GM13976 (cell line): ENCODE data around the gene ELMO1.

Experiments
- DNase-seq: peaks from one replicate; pipeline ENCODE4 v3.0.0; 2012; ENCODE audit warnings: low spot score
- in situ Hi-C: fragments of 300-500 bp; cut with MboI; formaldehyde crosslinking; loops from one replicate; pipeline ENCODE4 v1.12.0; 2022; ENCODE audit warnings: low sequenced_read_pairs, mixed read lengths, inconsistent platforms; ENCODE audit not compliant: unreplicated experiment
- TF ChIP-seq, protein P1 (sequence below): IDR thresholded peaks from 2 replicates; pipeline ENCODE4 v1.5.1; 2012; ENCODE audit warnings: borderline replicate concordance, mild to moderate bottlenecking; ENCODE audit not compliant: insufficient read depth; ENCODE audit errors: extremely low read depth, missing control alignments, control extremely low read depth

ELMO1 gene

DNA sequence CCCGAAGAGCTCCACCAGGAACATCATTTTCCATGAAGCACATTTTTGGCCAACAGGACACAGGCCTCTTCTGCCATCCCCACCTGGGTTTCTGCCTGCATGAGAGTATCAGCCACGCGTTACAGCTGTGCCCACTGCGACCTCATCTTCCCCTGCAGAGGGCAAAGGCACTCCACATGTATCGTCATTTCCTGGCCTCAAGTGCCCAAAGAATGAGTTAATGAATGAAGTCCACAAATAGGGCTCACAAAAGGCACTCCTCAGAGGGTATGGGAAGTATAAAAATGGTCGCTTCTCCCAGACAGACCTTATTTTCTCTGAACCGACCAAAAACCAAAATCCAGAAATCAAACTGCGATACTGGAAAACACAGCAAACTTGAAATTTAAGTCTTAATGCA, 18.5 kb downstream of the ELMO1 start:
- TF ChIP-seq, protein P1, sequence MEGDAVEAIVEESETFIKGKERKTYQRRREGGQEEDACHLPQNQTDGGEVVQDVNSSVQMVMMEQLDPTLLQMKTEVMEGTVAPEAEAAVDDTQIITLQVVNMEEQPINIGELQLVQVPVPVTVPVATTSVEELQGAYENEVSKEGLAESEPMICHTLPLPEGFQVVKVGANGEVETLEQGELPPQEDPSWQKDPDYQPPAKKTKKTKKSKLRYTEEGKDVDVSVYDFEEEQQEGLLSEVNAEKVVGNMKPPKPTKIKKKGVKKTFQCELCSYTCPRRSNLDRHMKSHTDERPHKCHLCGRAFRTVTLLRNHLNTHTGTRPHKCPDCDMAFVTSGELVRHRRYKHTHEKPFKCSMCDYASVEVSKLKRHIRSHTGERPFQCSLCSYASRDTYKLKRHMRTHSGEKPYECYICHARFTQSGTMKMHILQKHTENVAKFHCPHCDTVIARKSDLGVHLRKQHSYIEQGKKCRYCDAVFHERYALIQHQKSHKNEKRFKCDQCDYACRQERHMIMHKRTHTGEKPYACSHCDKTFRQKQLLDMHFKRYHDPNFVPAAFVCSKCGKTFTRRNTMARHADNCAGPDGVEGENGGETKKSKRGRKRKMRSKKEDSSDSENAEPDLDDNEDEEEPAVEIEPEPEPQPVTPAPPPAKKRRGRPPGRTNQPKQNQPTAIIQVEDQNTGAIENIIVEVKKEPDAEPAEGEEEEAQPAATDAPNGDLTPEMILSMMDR, result no peak
- DNase-seq, result no peak
- in situ Hi-C loops, result no loop called here

DNA sequence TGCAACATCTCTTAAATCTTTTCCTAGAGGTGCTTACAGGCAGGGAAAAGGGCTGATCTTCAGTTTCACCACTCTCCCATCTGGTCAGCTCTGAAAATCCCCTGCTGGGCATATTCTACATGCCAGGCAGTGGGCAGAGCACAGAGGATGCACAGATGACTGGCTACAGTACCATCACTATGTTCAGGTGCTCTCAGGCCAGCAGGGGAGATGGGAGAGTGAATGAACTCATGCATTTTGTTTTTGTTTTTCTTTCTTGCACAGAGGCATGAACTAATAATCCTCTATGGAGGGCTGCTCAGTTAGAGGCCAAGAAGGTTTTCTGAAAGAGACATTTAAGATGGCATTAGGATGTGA, 19.3 kb downstream of the ELMO1 start:
- in situ Hi-C loops, result no loop called here

DNA sequence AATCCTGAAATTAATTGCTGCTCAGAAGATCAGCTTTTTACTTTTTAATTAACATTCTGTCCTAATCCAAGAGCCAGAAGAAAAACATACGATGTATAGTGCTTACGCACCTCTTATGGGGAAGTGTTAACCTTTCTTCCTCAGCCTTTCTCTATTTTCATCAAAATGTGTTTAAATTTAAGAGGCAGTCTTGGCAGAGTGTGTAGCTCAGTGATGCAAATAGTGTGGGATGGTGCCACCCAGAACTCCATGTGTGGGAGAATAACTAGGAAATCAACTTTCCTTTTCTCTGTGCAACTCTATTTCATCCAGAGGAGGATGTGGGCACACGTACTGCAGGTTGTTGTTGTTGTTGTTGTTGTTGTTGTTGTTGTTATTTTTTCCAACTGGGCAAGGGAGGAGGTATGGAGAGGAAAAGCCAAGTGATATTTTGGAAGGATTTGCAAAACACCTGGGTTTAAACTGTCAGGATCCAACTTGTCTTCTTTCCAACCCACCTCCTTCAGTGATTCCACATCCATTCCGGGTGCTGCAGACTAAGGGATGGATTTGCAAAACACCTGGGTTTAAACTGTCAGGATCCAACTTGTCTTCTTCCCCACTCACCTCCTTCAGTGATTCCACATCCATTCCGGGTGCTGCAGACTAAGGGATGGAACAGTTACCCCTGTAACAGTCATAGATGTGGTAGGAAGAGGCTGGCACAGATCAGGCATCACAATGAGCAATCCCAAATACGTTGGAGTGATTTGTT, 19.8 kb downstream of the ELMO1 start:
- in situ Hi-C loops, result no loop called here
- no peak for DNase-seq
- TF ChIP-seq, protein P1, result no peak

More for the DNA sequence above, 19.3 kb downstream of the ELMO1 start:
- TF ChIP-seq, protein P1, result no peak
- DNase-seq, result no peak

DNA sequence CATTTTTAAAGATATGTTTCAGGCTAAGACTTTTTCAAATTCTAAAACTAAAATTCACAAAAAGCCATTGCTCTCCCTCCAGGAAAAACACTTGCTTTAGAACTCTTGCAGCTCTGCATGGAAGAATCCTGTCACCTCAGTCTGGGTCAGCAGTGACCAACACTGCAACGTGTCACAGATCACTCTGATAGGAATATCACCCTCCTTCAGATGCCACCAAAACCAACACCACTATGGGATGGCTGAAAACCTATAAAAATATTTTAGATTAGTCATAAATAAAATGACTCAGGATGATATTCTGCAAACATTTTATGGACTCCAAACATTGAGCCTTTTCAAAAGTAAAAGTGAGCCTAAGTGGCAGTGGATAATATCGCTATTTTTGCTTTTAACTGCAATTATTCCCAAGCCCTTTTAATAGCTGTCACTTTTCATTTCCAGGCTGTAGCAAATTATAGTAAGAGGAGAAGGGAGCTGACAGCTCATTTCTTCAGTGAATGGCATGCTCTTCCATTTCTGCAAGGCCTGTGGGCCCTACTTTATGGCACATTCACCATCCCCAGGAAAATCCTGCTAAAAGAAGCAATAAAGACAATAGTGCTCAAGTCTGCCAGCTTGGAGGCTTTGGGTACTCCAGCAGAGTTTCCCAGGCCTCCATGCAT, 21.3 kb downstream of the ELMO1 start:
- TF ChIP-seq, protein P1, result no peak
- DNase-seq, result no peak
- in situ Hi-C loops, result no loop called here

DNA sequence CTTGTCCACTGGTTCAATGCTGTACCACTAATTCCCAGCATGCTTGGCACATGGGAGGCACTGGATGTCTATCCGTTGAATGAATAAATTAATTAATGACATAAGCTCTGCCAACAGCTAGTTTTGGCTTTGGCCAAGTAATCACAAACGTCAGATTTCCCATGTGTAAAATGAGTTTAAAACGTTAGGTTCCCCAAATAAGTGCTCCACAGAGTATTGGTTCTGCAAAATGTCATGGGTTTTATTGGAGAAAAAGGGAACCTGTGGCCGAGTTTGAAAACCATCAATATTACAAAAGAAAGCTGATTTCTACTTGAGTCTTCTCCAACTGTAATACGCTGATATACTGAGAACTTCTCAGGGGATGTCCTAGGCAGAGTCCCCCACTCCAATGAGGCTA, 23.2 kb downstream of the ELMO1 start:
- TF ChIP-seq, protein P1, result no peak
- in situ Hi-C loops, result no loop called here
- no peak for DNase-seq

DNA sequence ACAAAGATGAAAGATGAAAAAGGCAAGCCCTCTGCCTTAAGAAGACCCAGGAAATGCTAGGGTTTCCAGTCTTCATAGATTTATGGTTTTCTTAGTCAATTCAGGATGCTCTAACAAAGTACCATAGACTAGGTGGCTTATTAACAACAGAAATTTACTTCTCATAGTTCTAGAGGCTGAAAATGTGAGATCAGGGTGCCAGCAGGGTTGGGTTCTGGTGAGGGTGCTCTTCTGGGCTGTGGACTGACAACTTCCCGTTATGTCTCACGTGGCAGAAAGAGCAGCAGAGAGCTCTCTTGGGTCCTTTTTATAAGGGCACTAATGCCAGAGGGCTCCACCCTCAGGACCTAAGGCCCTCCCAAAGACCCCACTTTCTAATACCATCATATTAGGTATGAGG, 23.7 kb downstream of the ELMO1 start:
- DNase-seq, result no peak
- TF ChIP-seq, protein P1, result no peak
- in situ Hi-C loops, result no loop called here
